Measurements from ENCODE around the gene ZNF577.

ZNF577 gene

GRCh38 chr19:51861870-51862622 is 25.7 kb downstream of the ZNF577 start:
- no peak for DNase-seq

- no peak for DNase-seq
Measured at GRCh38 chr19:51837145-51837544, 50.6 kb downstream of the ZNF577 start.

- no peak for DNase-seq
Measured at GRCh38 chr19:51830274-51830673, 57.5 kb downstream of the ZNF577 start.

GRCh38 chr19:51824281-51825005 is 63.3 kb downstream of the ZNF577 start:
- DNase-seq = no peak

GRCh38 chr19:51822946-51823345 is 64.8 kb downstream of the ZNF577 start:
- no peak for DNase-seq

GRCh38 chr19:51822325-51822724 is 65.4 kb downstream of the ZNF577 start:
- no peak for DNase-seq

GRCh38 chr19:51821921-51822320 is 65.8 kb downstream of the ZNF577 start:
- no peak for DNase-seq

- DNase-seq = no peak
Measured at GRCh38 chr19:51821456-51821855, 66.3 kb downstream of the ZNF577 start.

Measured in DMS79 treated with DMSO at 0.1 percent for 48 hours (cell line).